HPDE6-E6E7 (cell line): ENCODE measurements around the gene PPIC.
"Not testable (repeated sequence)": the region's sequence is repeated elsewhere in the genome, so short reads cannot be mapped to it uniquely, and the experiment has no call there.

Source experiments
- DNase-seq: peaks from one replicate; pipeline ENCODE4 v3.0.0; 2011; ENCODE audit warnings: missing footprints; ENCODE audit errors: extremely low spot score

PPIC gene

GRCh38 chr5:123007754-123008153, 28.8 kb downstream of the PPIC start:
- no peak for DNase-seq

GRCh38 chr5:123007182-123007581, 29.3 kb downstream of the PPIC start:
- no peak for DNase-seq

- no peak for DNase-seq
Measured at GRCh38 chr5:123001808-123002207, 34.7 kb downstream of the PPIC start.

DNA sequence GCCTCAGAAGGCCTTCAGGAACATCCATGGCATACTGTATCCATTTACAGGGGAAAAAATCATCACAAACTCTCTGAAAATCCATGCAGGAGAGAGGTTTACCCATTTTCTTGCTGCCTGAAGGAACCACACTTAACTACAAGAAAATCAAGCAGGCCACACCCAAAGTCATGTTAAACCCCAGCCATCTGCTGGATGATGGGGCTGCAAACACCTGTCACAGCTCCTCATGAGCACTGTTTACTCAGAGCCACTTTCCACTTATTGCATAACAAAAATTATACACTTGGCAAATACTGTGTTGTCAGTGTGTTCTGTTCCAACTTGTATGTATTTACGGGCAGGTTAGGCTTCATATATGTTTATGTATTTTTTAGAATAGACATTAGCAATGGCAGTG, 35.8 kb downstream of the PPIC start:
- no peak for DNase-seq

DNA sequence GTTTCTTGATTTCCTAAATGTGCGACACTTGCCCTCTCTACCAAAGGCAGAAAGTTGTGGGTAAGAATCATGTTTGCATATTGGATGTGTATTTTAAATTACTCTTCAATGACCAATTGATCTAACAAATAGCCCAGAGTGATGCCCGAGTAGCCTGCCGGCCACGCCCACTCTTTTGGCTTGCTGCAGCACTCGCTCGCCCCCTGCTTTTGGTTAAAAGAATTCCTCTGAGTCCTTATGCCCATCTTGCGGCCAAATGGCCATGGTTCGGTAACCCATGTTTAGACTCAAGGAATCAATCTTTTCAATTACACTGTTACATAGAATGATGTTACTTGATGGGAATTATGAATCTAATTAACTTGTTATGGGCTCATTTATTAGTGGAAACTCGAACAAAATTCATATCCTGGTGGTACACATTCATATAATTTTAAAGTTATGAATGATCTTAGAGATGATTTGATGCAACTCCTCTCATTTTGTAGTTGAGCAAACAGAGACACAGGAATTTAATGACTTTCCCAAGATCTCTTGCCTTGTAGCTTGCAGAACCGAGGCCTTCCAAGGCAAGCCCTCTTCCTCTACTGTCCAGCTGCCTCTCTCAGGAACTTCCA, 36.5 kb downstream of the PPIC start:
- peak; percentile 4 for DNase-seq

- no peak for DNase-seq
Measured at GRCh38 chr5:122997294-122997693, 39.2 kb downstream of the PPIC start.

DNA sequence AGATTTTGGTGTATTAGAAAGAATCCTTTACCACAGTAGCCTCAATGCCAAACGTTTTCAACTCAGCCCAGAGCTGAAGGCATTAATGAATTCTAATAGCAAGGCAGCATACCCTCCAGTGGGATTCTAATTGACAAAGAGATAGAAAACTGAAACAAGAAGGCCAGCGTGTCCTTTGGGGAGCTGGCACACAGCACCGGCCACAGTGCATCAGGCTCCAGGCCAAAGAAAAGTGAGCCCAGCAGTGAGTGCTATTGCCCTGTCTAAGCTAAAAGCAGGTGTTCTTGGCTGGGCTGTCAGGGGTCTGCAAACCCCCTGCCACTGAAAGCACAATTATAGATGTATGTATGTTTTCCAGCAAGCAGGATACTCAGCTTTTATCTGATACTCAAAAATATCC, 40.4 kb downstream of the PPIC start:
- DNase-seq, result no peak

GRCh38 chr5:122985954-122986721, 50.4 kb downstream of the PPIC start:
- no peak for DNase-seq

GRCh38 chr5:122985006-122985700, 51.4 kb downstream of the PPIC start:
- DNase-seq, result no peak

- no peak for DNase-seq
Measured at GRCh38 chr5:122984425-122984824, 52.1 kb downstream of the PPIC start.

- no peak for DNase-seq
Measured at GRCh38 chr5:122982376-122982775, 54.1 kb downstream of the PPIC start.

DNA sequence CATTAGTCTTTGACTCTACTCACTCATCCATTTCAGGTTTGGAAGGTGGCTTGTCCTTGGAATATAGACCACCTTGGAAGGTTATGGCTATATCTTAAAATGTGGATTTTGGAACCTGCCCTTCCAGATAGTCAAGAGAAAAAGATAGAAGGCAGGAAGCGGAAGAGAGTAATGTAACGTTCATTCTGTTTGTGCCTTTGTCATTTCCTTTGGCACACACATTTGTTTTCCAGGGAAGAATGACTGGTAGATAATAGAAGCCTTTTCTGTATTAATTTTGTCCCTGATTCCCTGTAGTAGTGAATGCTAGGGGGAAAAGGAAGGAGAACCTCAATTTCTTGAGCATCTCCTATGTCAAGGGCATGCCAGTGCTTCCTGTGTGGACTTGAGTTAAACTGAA, 54.7 kb downstream of the PPIC start:
- DNase-seq, result no peak

GRCh38 chr5:122978644-122979297, 57.8 kb downstream of the PPIC start:
- DNase-seq, result no peak

DNA sequence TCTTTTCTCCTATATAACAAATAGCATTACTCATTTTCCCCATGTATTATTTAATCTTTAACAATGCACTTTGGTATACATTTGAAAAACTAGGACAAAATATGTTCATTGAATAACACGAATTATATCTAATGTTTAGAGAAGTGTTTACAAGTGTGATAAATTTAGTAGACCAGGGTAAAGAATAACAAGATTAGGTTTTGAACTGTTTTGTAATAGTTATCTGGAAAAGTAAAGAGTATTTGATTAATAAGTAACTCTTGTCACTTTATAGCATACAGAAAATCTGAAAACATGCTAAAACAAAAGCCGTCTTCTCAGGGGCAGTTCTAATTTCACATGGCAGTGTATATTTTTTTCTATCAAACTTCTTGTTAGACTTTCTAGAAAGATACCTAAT, 58.5 kb downstream of the PPIC start:
- no peak for DNase-seq

- no peak for DNase-seq
Measured at GRCh38 chr5:122977319-122977718, 59.2 kb downstream of the PPIC start.

DNA sequence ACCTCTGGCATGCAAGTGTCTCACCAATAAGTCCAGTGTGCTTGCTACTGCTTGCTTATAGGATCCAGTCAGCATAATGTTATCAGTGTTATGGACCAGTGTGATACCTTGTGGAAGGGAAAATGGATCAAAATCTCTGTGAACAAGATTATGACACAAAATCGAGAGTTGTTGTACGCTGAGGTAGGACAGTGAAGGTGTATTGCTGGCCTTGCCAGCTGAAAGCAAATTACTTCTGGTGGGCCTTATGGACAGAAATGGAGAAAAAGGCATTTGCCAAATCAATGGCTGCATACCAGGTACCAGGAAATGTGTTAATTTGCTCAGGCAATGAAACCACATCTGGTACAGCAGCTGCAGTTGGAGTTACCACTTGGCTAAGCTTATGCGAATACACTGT, 62.3 kb downstream of the PPIC start:
- DNase-seq, result not testable (repeated sequence)

DNA sequence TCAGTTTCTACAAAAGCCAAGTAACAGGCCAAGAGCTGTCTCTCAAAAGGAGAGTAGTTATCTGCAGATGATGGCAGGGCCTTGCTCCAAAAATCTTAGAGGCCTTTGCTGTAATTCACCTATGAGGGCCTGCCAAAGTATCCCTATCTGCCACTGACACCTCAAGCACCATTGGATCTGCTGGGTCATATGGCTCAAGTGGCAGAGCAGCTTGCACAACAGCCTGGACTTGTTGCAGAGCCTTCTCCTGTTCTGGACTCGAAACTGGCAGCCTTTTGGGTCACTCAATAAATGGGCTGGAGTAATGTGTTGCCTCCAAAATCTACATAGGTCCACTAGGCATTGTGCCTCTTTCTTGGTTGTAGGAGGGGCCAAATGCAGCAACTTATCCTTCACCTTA, 62.8 kb downstream of the PPIC start:
- not testable (repeated sequence) for DNase-seq
